ENCODE data around the gene ADK. TPM values are rescaled to one million over a fixed set of nuclear protein-coding genes. Genes with fewer than 3 reads are reported as not detected.

ADK gene
- total and polyA plus RNA-seq, 2 donors (not counting 1 experiment from before 2014, with no cell fraction given) = 25.3 to 47.8 TPM

GRCh38 chr10:74167443-74167842, 16.4 kb downstream of the ADK start:
- Histone ChIP-seq H2AFZ (ENCODE audit: low read length) (no peak overlapping the region), H3K9me3 (ENCODE audit: control insufficient read depth, insufficient read depth, low read depth, low read length) (no peaks in the 10 kb centered on the region), H3K4me1 (ENCODE audit: control insufficient read depth, extremely low read depth, insufficient read depth, low read length) (peaks cover 10% of the 10 kb centered on the region), H3K4me2 (ENCODE audit: extremely low read depth, insufficient read depth, low read length) (no peak overlapping the region), H3K27ac (ENCODE audit: insufficient read depth, low read length) (no peak overlapping the region), H3K9ac (ENCODE audit: insufficient read depth, low read length) (no peak overlapping the region), H3K79me2 (ENCODE audit: control insufficient read depth, insufficient read depth, low read length) (no peaks in the 10 kb centered on the region), H3K27me3 (ENCODE audit: control insufficient read depth, insufficient read depth, low read length) (no peaks in the 10 kb centered on the region), H4K20me1 (ENCODE audit: control insufficient read depth, extremely low read depth, insufficient read depth, low read length) (no peaks in the 10 kb centered on the region), H3K4me3 (replicated peaks in 1 of 4; ENCODE audit: control extremely low read depth in 1 of 4, insufficient read depth in 1 of 4, low read depth in 3 of 4, low read length in 4 of 4) (no peak overlapping the region), H3K36me3 (ENCODE audit: control insufficient read depth, insufficient read depth, low read length) (no peaks in the 10 kb centered on the region)
- no peak for DNase-seq (ENCODE audit: low read depth in 2 of 2)
- no peak for TF ChIP-seq CTCF (conservative IDR thresholded peaks at IDR 0.05 in 1 of 2, IDR thresholded peaks at IDR 0.05 in 1 of 2; ENCODE audit: low read depth in 1 of 2, low read length in 2 of 2)
- TF ChIP-seq EZH2 (IDR thresholded peaks at IDR 0.05; ENCODE audit: low read length, missing control alignments) = no peak

GRCh38 chr10:74171625-74172024, 20.6 kb downstream of the ADK start:
- H3K36me3 ChIP-seq (ENCODE audit: control insufficient read depth, insufficient read depth, low read length) = no peaks in the 10 kb centered on the region
- H3K9ac ChIP-seq (ENCODE audit: insufficient read depth, low read length) = no peak overlapping the region
- no peak overlapping the region for H3K27ac ChIP-seq (ENCODE audit: insufficient read depth, low read length)
- DNase-seq (ENCODE audit: low read depth in 2 of 2) = no peak
- TF ChIP-seq EZH2 (IDR thresholded peaks at IDR 0.05; ENCODE audit: low read length, missing control alignments) (no peak), CTCF (conservative IDR thresholded peaks at IDR 0.05 in 1 of 2, IDR thresholded peaks at IDR 0.05 in 1 of 2; ENCODE audit: low read depth in 1 of 2, low read length in 2 of 2) (no peak)
- H3K4me3 ChIP-seq (replicated peaks in 1 of 4; ENCODE audit: control extremely low read depth in 1 of 4, insufficient read depth in 1 of 4, low read depth in 3 of 4, low read length in 4 of 4) = no peak overlapping the region
- H2AFZ ChIP-seq (ENCODE audit: low read length) = no peak overlapping the region
- H3K27me3 ChIP-seq (ENCODE audit: control insufficient read depth, insufficient read depth, low read length) = no peaks in the 10 kb centered on the region
- H3K79me2 ChIP-seq (ENCODE audit: control insufficient read depth, insufficient read depth, low read length) = peaks cover under 1% of the 10 kb centered on the region
- no peaks in the 10 kb centered on the region for H3K9me3 ChIP-seq (ENCODE audit: control insufficient read depth, insufficient read depth, low read depth, low read length)
- H4K20me1 ChIP-seq (ENCODE audit: control insufficient read depth, extremely low read depth, insufficient read depth, low read length) = no peaks in the 10 kb centered on the region
- no peaks in the 10 kb centered on the region for H3K4me1 ChIP-seq (ENCODE audit: control insufficient read depth, extremely low read depth, insufficient read depth, low read length)
- no peak overlapping the region for H3K4me2 ChIP-seq (ENCODE audit: extremely low read depth, insufficient read depth, low read length)

GRCh38 chr10:74174521-74174920, 23.5 kb downstream of the ADK start:
- no peak overlapping the region for H3K4me3 ChIP-seq (replicated peaks in 1 of 4; ENCODE audit: control extremely low read depth in 1 of 4, insufficient read depth in 1 of 4, low read depth in 3 of 4, low read length in 4 of 4)
- H3K4me1 ChIP-seq (ENCODE audit: control insufficient read depth, extremely low read depth, insufficient read depth, low read length) = no peaks in the 10 kb centered on the region
- no peaks in the 10 kb centered on the region for H3K9me3 ChIP-seq (ENCODE audit: control insufficient read depth, insufficient read depth, low read depth, low read length)
- peaks cover 21% of the 10 kb centered on the region for H3K79me2 ChIP-seq (ENCODE audit: control insufficient read depth, insufficient read depth, low read length)
- H3K36me3 ChIP-seq (ENCODE audit: control insufficient read depth, insufficient read depth, low read length) = no peaks in the 10 kb centered on the region
- DNase-seq (ENCODE audit: low read depth in 2 of 2) = no peak
- no peak overlapping the region for H3K27ac ChIP-seq (ENCODE audit: insufficient read depth, low read length)
- H4K20me1 ChIP-seq (ENCODE audit: control insufficient read depth, extremely low read depth, insufficient read depth, low read length) = no peaks in the 10 kb centered on the region
- TF ChIP-seq CTCF (conservative IDR thresholded peaks at IDR 0.05 in 1 of 2, IDR thresholded peaks at IDR 0.05 in 1 of 2; ENCODE audit: low read depth in 1 of 2, low read length in 2 of 2) (no peak), EZH2 (IDR thresholded peaks at IDR 0.05; ENCODE audit: low read length, missing control alignments) (no peak)
- H3K27me3 ChIP-seq (ENCODE audit: control insufficient read depth, insufficient read depth, low read length) = no peaks in the 10 kb centered on the region
- no peak overlapping the region for H2AFZ ChIP-seq (ENCODE audit: low read length)
- H3K4me2 ChIP-seq (ENCODE audit: extremely low read depth, insufficient read depth, low read length) = no peak overlapping the region
- no peak overlapping the region for H3K9ac ChIP-seq (ENCODE audit: insufficient read depth, low read length)

All from fibroblast of lung (primary cell).